OCI-LY3 (cell line): ENCODE data around the gene SCYGR1.

ENCODE experiments used
- H2AFZ ChIP-seq: fragments of 200-600, 300-600 bp; shearing (Covaris generic); 2 replicates; pipeline ENCODE4 v1.6.0; 2014; ENCODE audit warnings: antibody characterized with exemption, low read depth, low read length
- H3K27ac ChIP-seq: fragments of 200-600, 300-600 bp; sonication (generic); 2 replicates; pipeline ENCODE4 v1.5.1; 2014; ENCODE audit warnings: mild to moderate bottlenecking, low read length, moderate library complexity, mixed read lengths
- H3K27me3 ChIP-seq: fragments of 200-600, 300-600 bp; sonication (generic); 2 replicates; pipeline ENCODE4 v1.6.1; 2014; ENCODE audit warnings: low read depth, low read length, mixed read lengths
- H3K36me3 ChIP-seq: fragments of 200-600, 300-600 bp; sonication (generic); replicated peaks from 2 replicates; pipeline ENCODE3; 2014; ENCODE audit warnings: low read depth, low read length, mixed read lengths
- H3K4me1 ChIP-seq: fragments of 300-600, 200-600 bp; sonication (generic); 2 replicates; pipeline ENCODE4 v1.6.1; 2014; ENCODE audit warnings: low read length, mixed read lengths
- H3K4me2 ChIP-seq: fragments of 200-600, 300-600 bp; sonication (generic); 2 replicates; pipeline ENCODE4 v1.6.1; 2014; ENCODE audit warnings: low read length, mixed read lengths
- H3K4me3 ChIP-seq: fragments of 300-600, 200-600 bp; sonication (generic); 2 replicates; pipeline ENCODE4 v1.5.1; 2014; ENCODE audit warnings: antibody characterized with exemption, mild to moderate bottlenecking, low read length, moderate library complexity
- H3K79me2 ChIP-seq: fragments of 300-600, 200-600 bp; shearing (Covaris generic); 2 replicates; pipeline ENCODE4 v1.6.1; 2014; ENCODE audit warnings: mild to moderate bottlenecking, low read length, mixed read lengths
- H3K9ac ChIP-seq: fragments of 300-600, 200-600 bp; shearing (Covaris generic); 2 replicates; pipeline ENCODE4 v1.6.0; 2014; ENCODE audit warnings: mild to moderate bottlenecking, low read length, moderate library complexity
- H3K9me3 ChIP-seq: fragments of 200-600, 300-600 bp; shearing (Covaris generic); 2 replicates; pipeline ENCODE4 v1.6.1; 2014; ENCODE audit warnings: low read length, mixed read lengths; ENCODE audit not compliant: insufficient read depth
- H4K20me1 ChIP-seq: fragments of 200-600, 300-600 bp; sonication (generic); 2 replicates; pipeline ENCODE4 v1.6.1; 2016; ENCODE audit warnings: low read length, mixed read lengths; ENCODE audit not compliant: insufficient read depth
- CTCF ChIP-seq: fragments of 200-600, 300-600 bp; sonication (generic); IDR thresholded peaks from 2 replicates; pipeline ENCODE4 v1.5.1; 2014; ENCODE audit warnings: antibody characterized with exemption, low read length, low read depth
- EZH2phosphoT487 ChIP-seq: fragments of 200-600 bp; shearing (Covaris generic); IDR thresholded peaks from 2 replicates; pipeline ENCODE4 v1.6.1; 2018; ENCODE audit warnings: antibody characterized with exemption, mixed run types, low read depth

SCYGR1 gene

GRCh38 chr2:227428731-227429285 lies 41.1 kb upstream of the SCYGR1 start:
- Histone ChIP-seq H3K9me3 (no peaks in the 10 kb centered on the region; the same call in 1 of the 2 replicates), H3K27ac (no peak overlapping the region), H2AFZ (no peak overlapping the region), H3K4me3 (no peak overlapping the region), H3K36me3 (no peaks in the 10 kb centered on the region), H3K9ac (no peak overlapping the region), H3K27me3 (no peaks in the 10 kb centered on the region), H3K79me2 (no peaks in the 10 kb centered on the region), H4K20me1 (no peaks in the 10 kb centered on the region), H3K4me2 (no peak overlapping the region), H3K4me1 (no peaks in the 10 kb centered on the region)
- TF ChIP-seq EZH2phosphoT487 = no peak
- no peak for TF ChIP-seq CTCF

GRCh38 chr2:227423656-227424499 lies 36.1 kb upstream of the SCYGR1 start:
- Histone ChIP-seq H3K9ac (no peak overlapping the region), H3K4me1 (no peaks in the 10 kb centered on the region), H3K27me3 (no peaks in the 10 kb centered on the region), H3K79me2 (no peaks in the 10 kb centered on the region), H3K4me3 (no peak overlapping the region), H3K4me2 (no peak overlapping the region), H3K9me3 (no peaks in the 10 kb centered on the region), H4K20me1 (no peaks in the 10 kb centered on the region), H3K36me3 (no peaks in the 10 kb centered on the region), H2AFZ (no peak overlapping the region), H3K27ac (no peak overlapping the region)
- TF ChIP-seq EZH2phosphoT487 (no peak), CTCF (no peak)

GRCh38 chr2:227420087-227421052 lies 32.6 kb upstream of the SCYGR1 start:
- Histone ChIP-seq H3K4me3 (no peak overlapping the region), H3K27me3 (no peaks in the 10 kb centered on the region), H3K4me2 (no peak overlapping the region), H3K4me1 (peaks cover 9% of the 10 kb centered on the region), H4K20me1 (no peaks in the 10 kb centered on the region), H3K27ac (no peak overlapping the region), H3K36me3 (no peaks in the 10 kb centered on the region), H2AFZ (no peak overlapping the region), H3K79me2 (no peaks in the 10 kb centered on the region), H3K9ac (no peak overlapping the region), H3K9me3 (no peaks in the 10 kb centered on the region)
- TF ChIP-seq EZH2phosphoT487 (no peak), CTCF (no peak)

- H3K79me2 ChIP-seq = no peaks in the 10 kb centered on the region
- no peak overlapping the region for H3K4me2 ChIP-seq
- no peak overlapping the region for H3K9ac ChIP-seq
- H3K4me1 ChIP-seq = peaks cover 17% of the 10 kb centered on the region
- no peaks in the 10 kb centered on the region for H3K36me3 ChIP-seq
- no peak overlapping the region for H2AFZ ChIP-seq
- H3K9me3 ChIP-seq = no peaks in the 10 kb centered on the region
- H3K4me3 ChIP-seq = no peak overlapping the region
- TF ChIP-seq CTCF = no peak
- no peak for TF ChIP-seq EZH2phosphoT487
- no peaks in the 10 kb centered on the region for H3K27me3 ChIP-seq
- no peak overlapping the region for H3K27ac ChIP-seq
- no peaks in the 10 kb centered on the region for H4K20me1 ChIP-seq
Measured at GRCh38 chr2:227416701-227417100, 29.0 kb upstream of the SCYGR1 start.
